Gastrocnemius medialis (tissue), 4 donors: ENCODE results near the gene SLAIN2. TPM values are rescaled to one million over a fixed set of nuclear protein-coding genes. Genes with fewer than 3 reads are reported as not detected.

ENCODE experiments used
- ATAC-seq, 2 donors: fragments of 150-250 bp; one replicate each; pipeline ENCODE4 v1.9.1; 2016
- DNase-seq, 2 donors: peaks; one replicate each; pipeline ENCODE4 v3.0.0-alpha.2; 2019
- H3K27ac ChIP-seq, 4 donors: fragments of 200-600 bp; sonication (generic); 1 replicate in 1 of 4; 2 replicates in 3 of 4; pipeline ENCODE4 v1.5.1; 2016 to 2018; ENCODE audit warnings: mild to moderate bottlenecking in 2 of 4, moderate library complexity in 1 of 4
- H3K27me3 ChIP-seq, 3 donors: fragments of 200-600 bp; sonication (generic) in 2 of 3; 1 replicate in 1 of 3; 2 replicates in 2 of 3; pipeline versions ENCODE4 v1.5.1 to v1.6.0; 2016 to 2019; ENCODE audit warnings: mild to moderate bottlenecking in 1 of 3, moderate library complexity in 1 of 3
- H3K36me3 ChIP-seq, 2 donors: fragments of 200-600 bp; sonication (generic) in 1 of 2; one replicate each; pipeline ENCODE4 v1.5.1; 2017 to 2018
- H3K4me1 ChIP-seq, 2 donors: fragments of 200-600 bp; sonication (generic) in 1 of 2; one replicate each; pipeline ENCODE4 v1.5.1; 2016 to 2017; ENCODE audit warnings: mild to moderate bottlenecking in 2 of 2
- H3K4me3 ChIP-seq, 4 donors: fragments of 200-600 bp; sonication (generic) in 3 of 4; 1 replicate in 1 of 4; 2 replicates in 3 of 4; pipeline ENCODE4 v1.5.1; 2016 to 2019; ENCODE audit warnings: mild to moderate bottlenecking in 2 of 4
- H3K9me3 ChIP-seq, 3 donors: fragments of 200-600 bp; sonication (generic) in 2 of 3; 1 replicate in 1 of 3; 2 replicates in 2 of 3; pipeline ENCODE4 v1.5.1; 2016 to 2019
- POLR2A ChIP-seq, 2 donors: fragments of 450-650 bp; IDR thresholded peaks; one replicate each; pipeline ENCODE4 v1.6.1; 2017; ENCODE audit warnings: antibody characterized with exemption in 2 of 2, mild to moderate bottlenecking in 2 of 2, moderate library complexity in 2 of 2
- in situ Hi-C, 4 donors: fragments of 200-750 bp; cut with MboI; loops; one replicate each; pipeline versions ENCODE4 v1.15.0 to v1.8.0; 2017; ENCODE audit warnings: low sequenced_read_pairs in 4 of 4
- intact Hi-C: fragments of 100-400 bp; cut with DNase I; formaldehyde crosslinking; loops from one replicate; pipeline ENCODE4 v1.15.1; 2023; ENCODE audit warnings: low total_unique reads
- total RNA-seq, 4 donors: library from RNA; depleted of rRNA; stranded (reverse); fragments of >200 nt; gene quantifications; one replicate each; pipeline versions ENCODE4 v1.1.0 to v1.2.3, GENCODE V29; 2016
- TF ChIP-seq, protein P1 (sequence below), 5 experiments: fragments of 450-650 bp in 3 of 5; fragments of 200-600 bp in 2 of 5; sonication (generic) in 2 of 5; IDR thresholded peaks in 4 of 5; conservative IDR thresholded peaks in 1 of 5; 1 replicate in 4 of 5; 2 replicates in 1 of 5; pipeline ENCODE4 v1.5.1; 2016 to 2019; ENCODE audit warnings: antibody characterized with exemption in 5 of 5, mild to moderate bottlenecking in 3 of 5, moderate library complexity in 3 of 5

Gene SLAIN2
- total RNA-seq, 4 donors from 2014 or later: 64.3 to 211 (median 138) TPM

DNA sequence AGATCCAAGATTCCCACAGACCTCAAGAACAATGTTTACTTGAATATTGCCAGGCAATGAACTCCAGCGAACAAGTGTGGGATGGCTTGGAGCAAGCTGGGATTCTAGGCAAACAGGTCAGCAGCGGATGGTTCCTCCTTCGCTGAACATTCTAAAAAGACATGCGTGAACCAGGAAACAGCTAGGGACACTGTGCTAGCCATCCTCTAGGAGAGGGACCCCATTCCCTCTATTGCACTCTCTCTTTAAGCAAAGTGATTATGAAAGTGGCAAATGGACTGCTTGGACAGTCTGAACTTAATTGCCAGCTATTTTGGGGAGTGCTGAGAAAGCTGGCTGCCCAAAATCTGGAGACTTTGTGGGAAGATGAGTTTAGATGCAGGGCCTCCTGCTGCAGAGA lies 41.8 kb upstream of the SLAIN2 start:
- Histone ChIP-seq H3K27ac (no peak overlapping the region), H3K36me3 (no peaks in the 10 kb centered on the region), H3K4me3 (no peak overlapping the region), H3K4me1 (no peaks in the 10 kb centered on the region), H3K9me3 (no peaks in the 10 kb centered on the region), H3K27me3 (no peaks in the 10 kb centered on the region)
- in situ Hi-C loops (no loop called here), intact Hi-C loops (no loop called here)
- TF ChIP-seq, protein P1, sequence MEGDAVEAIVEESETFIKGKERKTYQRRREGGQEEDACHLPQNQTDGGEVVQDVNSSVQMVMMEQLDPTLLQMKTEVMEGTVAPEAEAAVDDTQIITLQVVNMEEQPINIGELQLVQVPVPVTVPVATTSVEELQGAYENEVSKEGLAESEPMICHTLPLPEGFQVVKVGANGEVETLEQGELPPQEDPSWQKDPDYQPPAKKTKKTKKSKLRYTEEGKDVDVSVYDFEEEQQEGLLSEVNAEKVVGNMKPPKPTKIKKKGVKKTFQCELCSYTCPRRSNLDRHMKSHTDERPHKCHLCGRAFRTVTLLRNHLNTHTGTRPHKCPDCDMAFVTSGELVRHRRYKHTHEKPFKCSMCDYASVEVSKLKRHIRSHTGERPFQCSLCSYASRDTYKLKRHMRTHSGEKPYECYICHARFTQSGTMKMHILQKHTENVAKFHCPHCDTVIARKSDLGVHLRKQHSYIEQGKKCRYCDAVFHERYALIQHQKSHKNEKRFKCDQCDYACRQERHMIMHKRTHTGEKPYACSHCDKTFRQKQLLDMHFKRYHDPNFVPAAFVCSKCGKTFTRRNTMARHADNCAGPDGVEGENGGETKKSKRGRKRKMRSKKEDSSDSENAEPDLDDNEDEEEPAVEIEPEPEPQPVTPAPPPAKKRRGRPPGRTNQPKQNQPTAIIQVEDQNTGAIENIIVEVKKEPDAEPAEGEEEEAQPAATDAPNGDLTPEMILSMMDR (IDR thresholded peaks at IDR 0.05 in 4 of 5, conservative IDR thresholded peaks at IDR 0.05 in 1 of 5): no peak
- TF ChIP-seq POLR2A (IDR thresholded peaks at IDR 0.05): no peak
- DNase-seq (no peak), ATAC-seq (no peak)

DNA sequence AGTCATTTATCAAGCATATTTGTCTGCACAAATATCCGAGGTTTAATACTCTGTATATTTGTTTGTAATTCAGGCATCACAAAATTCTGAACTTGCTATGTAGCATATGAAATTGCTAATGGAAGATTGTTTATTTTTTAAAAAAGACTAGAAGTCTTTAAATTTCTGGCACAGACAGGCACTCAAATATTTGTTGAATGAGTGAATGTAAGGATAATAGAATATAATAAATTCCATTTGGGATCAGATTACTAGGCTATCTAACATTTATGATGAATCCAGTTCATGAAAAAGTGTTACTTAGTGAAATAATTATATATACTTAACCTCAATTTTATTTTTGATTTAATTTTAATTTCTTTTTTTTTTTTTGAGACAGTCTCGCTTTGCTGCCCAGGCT lies 41.3 kb upstream of the SLAIN2 start:
- in situ Hi-C loops: loop anchor here in 1 of 4 donors (25.0 kb wide), 1 partner anchor 662 kb away; no protein-coding TSS in a partner anchor
- ATAC-seq: no peak

DNA sequence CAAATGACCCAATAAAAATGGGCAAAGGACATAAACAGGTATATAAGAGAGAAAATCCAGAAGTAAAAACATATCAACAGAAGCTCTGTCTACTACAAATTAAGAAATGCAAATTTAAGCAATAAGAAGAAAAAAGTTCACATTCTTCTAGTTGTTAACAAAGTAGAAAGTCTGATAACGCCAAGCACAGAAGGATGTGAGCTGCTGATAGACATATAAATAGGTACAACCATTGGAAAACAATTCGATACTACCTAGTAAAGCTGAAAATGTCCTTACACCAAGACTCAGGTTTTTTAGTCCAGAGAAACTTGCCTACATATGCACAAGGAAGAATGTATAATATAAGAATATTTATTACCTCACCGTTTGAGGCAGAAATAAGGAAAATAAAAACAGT lies 35.8 kb upstream of the SLAIN2 start:
- no peaks in the 10 kb centered on the region for H3K36me3 ChIP-seq
- H3K9me3 ChIP-seq: no peaks in the 10 kb centered on the region
- no peaks in the 10 kb centered on the region for H3K27me3 ChIP-seq
- no peak overlapping the region for H3K4me3 ChIP-seq
- no peaks in the 10 kb centered on the region for H3K4me1 ChIP-seq
- TF ChIP-seq POLR2A (IDR thresholded peaks at IDR 0.05): no peak
- TF ChIP-seq, protein P1 (IDR thresholded peaks at IDR 0.05 in 4 of 5, conservative IDR thresholded peaks at IDR 0.05 in 1 of 5): no peak
- no peak overlapping the region for H3K27ac ChIP-seq
- ATAC-seq (no peak), DNase-seq (no peak)
- intact Hi-C loops: no loop called here
- in situ Hi-C loops: loop anchor here in 1 of 4 donors (25.0 kb wide), 1 partner anchor 657 kb away; no protein-coding TSS in a partner anchor

More for the DNA sequence above, 41.3 kb upstream of the SLAIN2 start:
- no peak for DNase-seq
- H3K4me3 ChIP-seq: no peak overlapping the region
- no peaks in the 10 kb centered on the region for H3K9me3 ChIP-seq
- no peaks in the 10 kb centered on the region for H3K36me3 ChIP-seq
- no peaks in the 10 kb centered on the region for H3K4me1 ChIP-seq
- no peak overlapping the region for H3K27ac ChIP-seq
- no peaks in the 10 kb centered on the region for H3K27me3 ChIP-seq
- intact Hi-C loops: no loop called here
- no peak for TF ChIP-seq POLR2A (IDR thresholded peaks at IDR 0.05)
- TF ChIP-seq, protein P1 (IDR thresholded peaks at IDR 0.05 in 4 of 5, conservative IDR thresholded peaks at IDR 0.05 in 1 of 5): no peak

DNA sequence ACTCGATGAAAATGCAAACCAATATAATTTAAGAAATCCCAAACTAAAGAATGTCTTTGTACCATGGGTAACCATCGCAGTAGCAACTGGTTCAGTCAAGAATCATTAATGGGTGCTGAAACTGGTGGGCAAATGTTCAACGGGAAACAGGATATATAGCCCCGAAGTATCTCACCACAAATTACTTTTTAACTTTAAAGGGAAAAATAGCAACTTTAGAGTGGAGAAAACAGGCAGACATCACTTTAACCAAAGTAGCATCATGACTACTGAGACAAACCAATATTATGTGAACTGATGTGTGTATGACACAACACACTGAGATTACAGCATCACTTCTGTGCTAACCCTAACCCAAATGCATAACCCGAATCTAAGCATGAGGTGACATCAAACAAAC lies 33.8 kb upstream of the SLAIN2 start:
- H3K36me3 ChIP-seq: no peaks in the 10 kb centered on the region
- H3K4me3 ChIP-seq: no peak overlapping the region
- TF ChIP-seq POLR2A (IDR thresholded peaks at IDR 0.05): no peak
- TF ChIP-seq, protein P1 (IDR thresholded peaks at IDR 0.05 in 4 of 5, conservative IDR thresholded peaks at IDR 0.05 in 1 of 5): no peak
- intact Hi-C loops: no loop called here
- H3K27me3 ChIP-seq: no peaks in the 10 kb centered on the region
- H3K4me1 ChIP-seq: no peaks in the 10 kb centered on the region
- in situ Hi-C loops: loop anchor here in 1 of 4 donors (25.0 kb wide), 1 partner anchor 655 kb away; no protein-coding TSS in a partner anchor
- ATAC-seq (no peak), DNase-seq (no peak)
- no peaks in the 10 kb centered on the region for H3K9me3 ChIP-seq
- H3K27ac ChIP-seq: no peak overlapping the region

DNA sequence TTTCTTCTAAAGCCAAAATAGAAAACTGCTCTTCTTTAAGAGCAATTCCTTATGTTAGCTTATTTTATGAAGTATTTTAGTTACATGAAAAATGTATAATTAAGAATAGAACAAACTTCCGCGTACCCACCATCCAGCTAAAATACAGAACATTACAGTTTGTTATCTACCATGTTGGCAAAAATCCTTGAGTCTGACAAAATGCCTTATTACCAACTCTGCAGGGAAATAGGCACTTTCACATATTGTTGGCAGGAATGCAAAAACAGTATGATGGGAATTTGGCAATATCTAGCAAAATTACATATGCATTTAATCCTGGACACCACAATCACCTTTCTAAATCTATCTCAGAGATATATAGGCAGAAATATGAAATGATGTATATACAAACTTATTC lies 32.4 kb upstream of the SLAIN2 start:
- no peaks in the 10 kb centered on the region for H3K4me1 ChIP-seq
- DNase-seq (no peak), ATAC-seq (no peak)
- in situ Hi-C loops (loop anchor here in 1 of 4 donors (25.0 kb wide), 1 partner anchor 653 kb away; no protein-coding TSS in a partner anchor), intact Hi-C loops (no loop called here)
- TF ChIP-seq, protein P1 (IDR thresholded peaks at IDR 0.05 in 4 of 5, conservative IDR thresholded peaks at IDR 0.05 in 1 of 5): no peak
- no peak for TF ChIP-seq POLR2A (IDR thresholded peaks at IDR 0.05)
- H3K36me3 ChIP-seq: no peaks in the 10 kb centered on the region
- no peak overlapping the region for H3K27ac ChIP-seq
- H3K27me3 ChIP-seq: no peaks in the 10 kb centered on the region
- H3K9me3 ChIP-seq: no peaks in the 10 kb centered on the region
- no peak overlapping the region for H3K4me3 ChIP-seq
